ENCODE results near the gene BANF2. TPM values are rescaled to one million over a fixed set of nuclear protein-coding genes. Genes with fewer than 3 reads are reported as not detected.

The BANF2 gene
- total and polyA plus RNA-seq, 2 of the 13 experiments (the other 11 are each of a cell fraction or from before 2014, with no cell fraction given), result 0.35 TPM; not detected in 1

DNA sequence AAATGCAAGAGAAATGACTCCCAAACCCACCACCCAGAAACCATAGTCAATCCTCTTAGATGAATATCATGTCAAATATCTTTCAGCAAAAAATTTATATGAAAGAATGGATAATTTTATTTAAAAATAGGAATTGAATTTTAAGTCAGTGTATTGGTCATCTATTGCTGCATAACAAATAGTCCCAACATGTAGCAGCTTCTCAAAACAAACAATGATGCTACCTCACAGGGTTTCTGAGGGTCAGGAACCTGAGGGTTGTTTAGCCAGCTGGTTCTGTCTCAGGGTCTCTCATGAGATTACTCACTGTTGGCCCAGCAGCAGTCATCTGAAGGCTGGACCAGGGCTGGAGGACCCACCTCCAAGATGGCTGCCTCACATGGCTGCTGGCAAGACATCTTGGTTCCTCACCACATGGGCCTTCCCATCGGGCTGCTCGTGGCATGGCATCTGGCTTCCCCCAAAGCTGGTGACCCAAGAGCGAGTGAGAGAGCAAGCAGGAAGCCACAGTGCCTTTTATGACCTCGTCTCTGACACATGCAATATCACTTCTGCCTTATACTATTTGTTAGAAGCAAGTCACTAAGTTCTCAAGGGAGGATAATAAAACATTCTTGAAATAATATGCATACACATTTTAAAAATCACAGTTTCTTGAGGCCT, 36.3 kb downstream of the BANF2 start (continued):
- TF ChIP-seq, protein P1, sequence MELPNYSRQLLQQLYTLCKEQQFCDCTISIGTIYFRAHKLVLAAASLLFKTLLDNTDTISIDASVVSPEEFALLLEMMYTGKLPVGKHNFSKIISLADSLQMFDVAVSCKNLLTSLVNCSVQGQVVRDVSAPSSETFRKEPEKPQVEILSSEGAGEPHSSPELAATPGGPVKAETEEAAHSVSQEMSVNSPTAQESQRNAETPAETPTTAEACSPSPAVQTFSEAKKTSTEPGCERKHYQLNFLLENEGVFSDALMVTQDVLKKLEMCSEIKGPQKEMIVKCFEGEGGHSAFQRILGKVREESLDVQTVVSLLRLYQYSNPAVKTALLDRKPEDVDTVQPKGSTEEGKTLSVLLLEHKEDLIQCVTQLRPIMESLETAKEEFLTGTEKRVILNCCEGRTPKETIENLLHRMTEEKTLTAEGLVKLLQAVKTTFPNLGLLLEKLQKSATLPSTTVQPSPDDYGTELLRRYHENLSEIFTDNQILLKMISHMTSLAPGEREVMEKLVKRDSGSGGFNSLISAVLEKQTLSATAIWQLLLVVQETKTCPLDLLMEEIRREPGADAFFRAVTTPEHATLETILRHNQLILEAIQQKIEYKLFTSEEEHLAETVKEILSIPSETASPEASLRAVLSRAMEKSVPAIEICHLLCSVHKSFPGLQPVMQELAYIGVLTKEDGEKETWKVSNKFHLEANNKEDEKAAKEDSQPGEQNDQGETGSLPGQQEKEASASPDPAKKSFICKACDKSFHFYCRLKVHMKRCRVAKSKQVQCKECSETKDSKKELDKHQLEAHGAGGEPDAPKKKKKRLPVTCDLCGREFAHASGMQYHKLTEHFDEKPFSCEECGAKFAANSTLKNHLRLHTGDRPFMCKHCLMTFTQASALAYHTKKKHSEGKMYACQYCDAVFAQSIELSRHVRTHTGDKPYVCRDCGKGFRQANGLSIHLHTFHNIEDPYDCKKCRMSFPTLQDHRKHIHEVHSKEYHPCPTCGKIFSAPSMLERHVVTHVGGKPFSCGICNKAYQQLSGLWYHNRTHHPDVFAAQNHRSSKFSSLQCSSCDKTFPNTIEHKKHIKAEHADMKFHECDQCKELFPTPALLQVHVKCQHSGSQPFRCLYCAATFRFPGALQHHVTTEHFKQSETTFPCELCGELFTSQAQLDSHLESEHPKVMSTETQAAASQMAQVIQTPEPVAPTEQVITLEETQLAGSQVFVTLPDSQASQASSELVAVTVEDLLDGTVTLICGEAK (IDR thresholded peaks at IDR 0.05), result no peak
- TF ChIP-seq, protein P1 (CRISPR knock-in tag; IDR thresholded peaks at IDR 0.05), result 0 out of 2 replicates have a peak, but pooled peaks have one; percentile 36
- no peak for TF ChIP-seq ZFP82 (CRISPR knock-in tag; IDR thresholded peaks at IDR 0.05; ENCODE audit: borderline replicate concordance)
- TF ChIP-seq TCF7 (IDR thresholded peaks at IDR 0.05; ENCODE audit: low read depth), result no peak

All from HepG2 (cell line).